SJCRH30 (cell line): ENCODE results near the gene GARIN6. TPM values are rescaled to one million over a fixed set of nuclear protein-coding genes. Genes with fewer than 3 reads are reported as not detected.

Experiments
- DNase-seq, 2 experiments: peaks; one replicate each; pipeline ENCODE4 v3.0.0-alpha.2; 2015 to 2020
- H3K27ac ChIP-seq: fragments of 250-450 bp; sonication (Bioruptor Pico); 2 replicates; pipeline ENCODE4 v1.5.1; 2020; ENCODE audit warnings: mild to moderate bottlenecking, moderate library complexity
- H3K27me3 ChIP-seq: fragments of 250-450 bp; sonication (Bioruptor Pico); 2 replicates; pipeline ENCODE4 v1.5.1; 2020; ENCODE audit warnings: mild to moderate bottlenecking, moderate library complexity
- H3K36me3 ChIP-seq: fragments of 250-450 bp; sonication (Bioruptor Pico); 2 replicates; pipeline ENCODE4 v1.5.1; 2020; ENCODE audit warnings: mild to moderate bottlenecking, moderate library complexity
- H3K4me1 ChIP-seq: fragments of 250-450 bp; sonication (Bioruptor Pico); 2 replicates; pipeline ENCODE4 v1.5.1; 2020; ENCODE audit warnings: mild to moderate bottlenecking, moderate library complexity
- H3K4me3 ChIP-seq: fragments of 250-450 bp; sonication (Bioruptor Pico); 2 replicates; pipeline ENCODE4 v1.5.1; 2020; ENCODE audit warnings: mild to moderate bottlenecking, moderate library complexity
- H3K9me3 ChIP-seq: fragments of 250-450 bp; sonication (Bioruptor Pico); replicated peaks from 2 replicates; pipeline ENCODE4 v1.5.1; 2020; ENCODE audit warnings: mild to moderate bottlenecking, moderate library complexity
- total RNA-seq: library from RNA; depleted of rRNA; stranded (reverse); fragments of >200 nt; shearing (Covaris generic); gene quantifications from 2 replicates; pipeline ENCODE4 v1.2.3, GENCODE V29; 2014

Gene GARIN6
- total RNA-seq, 1 experiment from 2014 or later = not detected

- Histone ChIP-seq H3K27ac (no peak overlapping the region), H3K4me1 (no peaks in the 10 kb centered on the region), H3K4me3 (no peak overlapping the region), H3K36me3 (no peaks in the 10 kb centered on the region), H3K27me3 (no peaks in the 10 kb centered on the region), H3K9me3 (no peaks in the 10 kb centered on the region)
- DNase-seq = no peak
Observed at GRCh38 chr12:99670635-99671034, 23.1 kb downstream of the GARIN6 start.

DNA sequence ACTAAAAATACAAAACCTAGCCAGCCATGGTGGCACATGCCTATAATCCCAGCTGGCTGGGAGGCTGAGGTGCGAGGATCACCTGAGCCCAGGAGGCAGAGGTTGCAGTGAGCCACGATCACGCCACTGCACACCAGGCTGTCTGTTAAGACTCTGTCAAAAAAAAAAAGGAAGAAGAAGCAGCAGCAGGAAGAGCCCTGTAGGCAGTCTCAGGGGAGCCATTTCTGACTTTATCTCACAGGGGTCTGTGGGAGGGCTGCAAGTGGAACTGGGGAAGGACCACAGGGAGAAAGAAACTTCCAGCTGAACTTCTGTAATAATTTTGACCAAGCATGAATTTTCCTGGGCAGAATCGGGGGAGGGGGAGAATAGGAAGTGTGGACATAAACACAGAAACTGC, 32.7 kb downstream of the GARIN6 start:
- DNase-seq = no peak
- no peak overlapping the region for H3K4me3 ChIP-seq
- H3K9me3 ChIP-seq = no peaks in the 10 kb centered on the region
- no peak overlapping the region for H3K27ac ChIP-seq
- no peaks in the 10 kb centered on the region for H3K36me3 ChIP-seq
- no peaks in the 10 kb centered on the region for H3K27me3 ChIP-seq
- no peaks in the 10 kb centered on the region for H3K4me1 ChIP-seq

GRCh38 chr12:99686142-99686541, 38.6 kb downstream of the GARIN6 start:
- DNase-seq = no peak
- Histone ChIP-seq H3K27me3 (no peaks in the 10 kb centered on the region), H3K4me1 (no peaks in the 10 kb centered on the region), H3K9me3 (no peaks in the 10 kb centered on the region), H3K27ac (no peak overlapping the region), H3K36me3 (no peaks in the 10 kb centered on the region), H3K4me3 (no peak overlapping the region)

- H3K4me1 ChIP-seq = no peaks in the 10 kb centered on the region
- DNase-seq = no peak
- no peaks in the 10 kb centered on the region for H3K36me3 ChIP-seq
- H3K27ac ChIP-seq = no peak overlapping the region
- no peaks in the 10 kb centered on the region for H3K9me3 ChIP-seq
- H3K4me3 ChIP-seq = no peak overlapping the region
- H3K27me3 ChIP-seq = no peaks in the 10 kb centered on the region
Observed at GRCh38 chr12:99695050-99695449, 47.5 kb downstream of the GARIN6 start.
